Measurements from ENCODE around the gene P2RY1.

DNA sequence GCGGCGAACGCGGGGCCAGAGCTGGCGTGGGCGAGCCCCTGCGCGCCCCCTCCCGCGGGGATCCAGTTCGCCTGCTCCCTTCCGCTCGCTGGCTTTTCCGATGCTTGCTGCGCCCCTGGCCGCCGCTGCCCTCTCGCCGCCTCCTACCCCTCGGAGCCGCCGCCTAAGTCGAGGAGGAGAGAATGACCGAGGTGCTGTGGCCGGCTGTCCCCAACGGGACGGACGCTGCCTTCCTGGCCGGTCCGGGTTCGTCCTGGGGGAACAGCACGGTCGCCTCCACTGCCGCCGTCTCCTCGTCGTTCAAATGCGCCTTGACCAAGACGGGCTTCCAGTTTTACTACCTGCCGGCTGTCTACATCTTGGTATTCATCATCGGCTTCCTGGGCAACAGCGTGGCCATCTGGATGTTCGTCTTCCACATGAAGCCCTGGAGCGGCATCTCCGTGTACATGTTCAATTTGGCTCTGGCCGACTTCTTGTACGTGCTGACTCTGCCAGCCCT, 721 bp downstream of the P2RY1 start:
- no peak for TF ChIP-seq GATA3 (IDR thresholded peaks at IDR 0.05; ENCODE audit: low read depth, low read length)
- TF ChIP-seq GATA2 (IDR thresholded peaks at IDR 0.05; ENCODE audit: low read depth, low read length), result no peak
